Right atrium auricular region (tissue), 2 donors: ENCODE data around the gene TCAP. TPM values are rescaled to one million over a fixed set of nuclear protein-coding genes. Genes with fewer than 3 reads are reported as not detected.

ENCODE experiments used
- DNase-seq: peaks from one replicate; pipeline ENCODE4 v3.0.0-alpha.2; 2019; ENCODE audit warnings: low spot score
- H3K27ac ChIP-seq, 2 donors: fragments of 200-600 bp; sonication (generic); 1 replicate in 1 of 2; 2 replicates in 1 of 2; pipeline ENCODE4 v1.5.1; 2016 to 2019
- H3K27me3 ChIP-seq, 2 donors: fragments of 200-600 bp; sonication (generic); one replicate each; pipeline versions ENCODE4 v1.5.1 to v1.6.0; 2017 to 2019
- H3K36me3 ChIP-seq: fragments of 200-600 bp; sonication (generic); one replicate; pipeline ENCODE4 v1.5.1; 2016
- H3K4me1 ChIP-seq, 2 donors: fragments of 200-600 bp; sonication (generic); one replicate each; pipeline versions ENCODE4 v1.5.1 to v1.6.0; 2017 to 2019
- H3K4me3 ChIP-seq, 2 donors: fragments of 200-600 bp; sonication (generic); 1 replicate in 1 of 2; 2 replicates in 1 of 2; pipeline ENCODE4 v1.5.1; 2017 to 2019; ENCODE audit warnings: mild to moderate bottlenecking in 1 of 2, moderate library complexity in 1 of 2
- H3K9me3 ChIP-seq, 2 donors: fragments of 200-600 bp; sonication (generic); one replicate each; pipeline ENCODE4 v1.5.1; 2019
- CTCF ChIP-seq, 2 donors: fragments of 200-600 bp; sonication (generic); IDR thresholded peaks; one replicate each; pipeline ENCODE4 v1.5.1; 2019; ENCODE audit warnings: antibody characterized with exemption in 2 of 2
- total RNA-seq, 2 donors: library from RNA; depleted of rRNA; stranded (reverse); fragments of >200 nt; gene quantifications; one replicate each; pipeline ENCODE4 v1.1.0, GENCODE V29; 2016

Gene TCAP
- total RNA-seq, 2 donors from 2014 or later: 3,380 to 5,284 TPM

- H3K27me3 ChIP-seq: peaks cover 0 to 8% of the 10 kb centered on the region in 2 donors
- H3K36me3 ChIP-seq: no peaks in the 10 kb centered on the region
- H3K9me3 ChIP-seq: no peaks in the 10 kb centered on the region
- no peak for DNase-seq
- no peak overlapping the region for H3K4me3 ChIP-seq
- no peak overlapping the region for H3K27ac ChIP-seq
- H3K4me1 ChIP-seq: peaks cover 0 to 27% of the 10 kb centered on the region in 2 donors
- no peak for TF ChIP-seq CTCF (IDR thresholded peaks at IDR 0.05)
These were observed 40.8 kb upstream of the TCAP start for GRCh38 chr17:39624313-39624712.

- Histone ChIP-seq H3K9me3 (no peaks in the 10 kb centered on the region), H3K27ac (no peak overlapping the region), H3K36me3 (no peaks in the 10 kb centered on the region), H3K27me3 (peaks cover 0 to 8% of the 10 kb centered on the region in 2 donors), H3K4me3 (no peak overlapping the region), H3K4me1 (peaks cover 0 to 27% of the 10 kb centered on the region in 2 donors)
- DNase-seq: no peak
- TF ChIP-seq CTCF (IDR thresholded peaks at IDR 0.05): no peak
These were observed 39.9 kb upstream of the TCAP start for GRCh38 chr17:39625198-39625785.

- no peak for TF ChIP-seq CTCF (IDR thresholded peaks at IDR 0.05)
- no peak for DNase-seq
- peaks cover 0 to 8% of the 10 kb centered on the region in 2 donors for H3K27me3 ChIP-seq
- H3K4me1 ChIP-seq: peaks cover 0 to 27% of the 10 kb centered on the region in 2 donors
- H3K36me3 ChIP-seq: no peaks in the 10 kb centered on the region
- H3K9me3 ChIP-seq: no peaks in the 10 kb centered on the region
- H3K27ac ChIP-seq: no peak within 1 kb of the TSS
- H3K4me3 ChIP-seq: peak within 1 kb of the TSS; percentile 48
These were observed 38.7 kb upstream of the TCAP start, which contains the start of gene PPP1R1B for GRCh38 chr17:39626171-39627046. Gene PPP1R1B (plus strand): TSS chr17:39626952. CDS start chr17:39627393, 441 bp downstream.

GRCh38 chr17:39627047-39627711 is 38.0 kb upstream of the TCAP start:
- H3K27me3 ChIP-seq: peaks cover 0 to 8% of the 10 kb centered on the region in 2 donors
- no peaks in the 10 kb centered on the region for H3K9me3 ChIP-seq
- no peaks in the 10 kb centered on the region for H3K36me3 ChIP-seq
- no peak for TF ChIP-seq CTCF (IDR thresholded peaks at IDR 0.05)
- DNase-seq: no peak
- no peak overlapping the region for H3K27ac ChIP-seq
- peak overlapping the region; percentile 48 for H3K4me3 ChIP-seq
- peaks cover 0 to 26% of the 10 kb centered on the region in 2 donors for H3K4me1 ChIP-seq

- H3K27ac ChIP-seq: no peak overlapping the region
- TF ChIP-seq CTCF (IDR thresholded peaks at IDR 0.05): no peak
- H3K27me3 ChIP-seq: peaks cover 0 to 8% of the 10 kb centered on the region in 2 donors
- no peaks in the 10 kb centered on the region for H3K36me3 ChIP-seq
- no peak for DNase-seq
- H3K4me1 ChIP-seq: peaks cover 0 to 21% of the 10 kb centered on the region in 2 donors
- peak overlapping the region in 1 of 2 donors; percentile 48 for H3K4me3 ChIP-seq
- H3K9me3 ChIP-seq: no peaks in the 10 kb centered on the region
These were observed 37.2 kb upstream of the TCAP start for GRCh38 chr17:39627712-39628516.
